H1 (cell line): Measurements from ENCODE around the gene ASCL2. TPM values are rescaled to one million over a fixed set of nuclear protein-coding genes. Genes with fewer than 3 reads are reported as not detected.

ENCODE experiments used
- CTCF ChIA-PET: fragments of 300-600 bp; sonication (Branson Sonifier 250); formaldehyde crosslinking; loops from one replicate; lab custom pipeline; 2021; ENCODE audit not compliant: partially characterized antibody; lab: Charles Lee
- POLR2A ChIA-PET: fragments of 300-600 bp; sonication (Branson Sonifier 250); formaldehyde crosslinking; loops from one replicate; lab custom pipeline; 2021; ENCODE audit warnings: inconsistent platforms; ENCODE audit not compliant: partially characterized antibody; lab: Charles Lee
- DNase-seq, 2 experiments: peaks; one replicate each; pipeline versions ENCODE4 v3.0.0 to v3.0.0-alpha.2; 2010 to 2022; ENCODE audit warnings: low spot score in 2 of 2, low read depth in 1 of 2, mixed read lengths in 1 of 2
- FAIRE-seq: peaks from 2 replicates; lab custom pipeline; 2011; peaks lifted over from hg19 to GRCh38; lab: Jason Lieb, UNC
- H2AFZ ChIP-seq: 2 replicates; pipeline ENCODE4 v1.8.1; 2012; ENCODE audit warnings: low read length, inconsistent platforms
- H2AK5ac ChIP-seq: 2 replicates; pipeline ENCODE4 v1.6.1; 2013; ENCODE audit warnings: low read depth, low read length
- H2BK120ac ChIP-seq: replicated peaks from 2 replicates; pipeline ENCODE3; 2013; ENCODE audit warnings: low read depth, low read length, inconsistent platforms
- H2BK12ac ChIP-seq: 2 replicates; pipeline ENCODE4 v1.6.1; 2013; ENCODE audit warnings: low read depth, low read length
- H2BK15ac ChIP-seq: 2 replicates; pipeline ENCODE4 v1.6.1; 2013; ENCODE audit warnings: low read length
- H2BK20ac ChIP-seq: 2 replicates; pipeline ENCODE4 v1.6.1; 2013; ENCODE audit warnings: low read length
- H2BK5ac ChIP-seq: 2 replicates; pipeline ENCODE4 v1.6.1; 2013; ENCODE audit warnings: low read depth, low read length
- H3K14ac ChIP-seq: 2 replicates; pipeline ENCODE4 v1.6.1; 2013; ENCODE audit warnings: inconsistent platforms; ENCODE audit not compliant: insufficient read length
- H3K18ac ChIP-seq: 2 replicates; pipeline ENCODE4 v1.6.1; 2013; ENCODE audit warnings: low read length; ENCODE audit errors: extremely low read depth
- H3K23ac ChIP-seq: 2 replicates; pipeline ENCODE4 v1.6.1; 2013; ENCODE audit warnings: inconsistent platforms; ENCODE audit not compliant: insufficient read length
- H3K23me2 ChIP-seq: 2 replicates; pipeline ENCODE4 v1.6.1; 2013; ENCODE audit warnings: low read depth, low read length
- H3K27ac ChIP-seq: 2 replicates; pipeline ENCODE4 v1.6.1; 2011; ENCODE audit warnings: low read depth, low read length, inconsistent platforms
- H3K27me3 ChIP-seq, 4 experiments: replicated peaks in 1 of 4; 1 replicate in 1 of 4; 2 replicates in 3 of 4; pipeline versions ENCODE4 v1.6.1 to v1.8.1; 2011 to 2013; ENCODE audit warnings: low read length in 3 of 4, mild to moderate bottlenecking in 3 of 4, inconsistent platforms in 2 of 4, mixed read lengths in 2 of 4, moderate library complexity in 1 of 4; ENCODE audit not compliant: control insufficient read depth in 3 of 4, insufficient read depth in 3 of 4; ENCODE audit errors: extremely low read depth in 1 of 4
- H3K36me3 ChIP-seq, 4 experiments: 2 replicates each; pipeline versions ENCODE4 v1.6.1 to v1.8.1; 2011 to 2013; ENCODE audit warnings: mild to moderate bottlenecking in 4 of 4, low read length in 3 of 4, moderate library complexity in 2 of 4, control low read depth in 1 of 4, inconsistent platforms in 1 of 4; ENCODE audit not compliant: insufficient read depth in 4 of 4, control insufficient read depth in 2 of 4
- H3K4ac ChIP-seq: replicated peaks from 2 replicates; pipeline ENCODE3; 2013; ENCODE audit warnings: low read length, low read depth, mixed read lengths, inconsistent platforms; ENCODE audit not compliant: insufficient read length
- H3K4me1 ChIP-seq, 4 experiments: replicated peaks in 1 of 4; 1 replicate in 1 of 4; 2 replicates in 3 of 4; pipeline versions ENCODE4 v1.6.1 to v1.8.1; 2011 to 2013; ENCODE audit warnings: low read length in 3 of 4, inconsistent platforms in 2 of 4, mixed read lengths in 1 of 4; ENCODE audit not compliant: insufficient read depth in 4 of 4, control insufficient read depth in 3 of 4
- H3K4me2 ChIP-seq, 2 experiments: 2 replicates each; pipeline versions ENCODE4 v1.6.1 to v1.8.1; 2011 to 2013; ENCODE audit warnings: low read depth in 2 of 2, low read length in 2 of 2, control low read depth in 1 of 2, inconsistent platforms in 1 of 2, mild to moderate bottlenecking in 1 of 2; ENCODE audit not compliant: insufficient read depth in 1 of 2
- H3K4me3 ChIP-seq, 4 experiments: fragments of 200-600, 300-600 bp in 1 of 4; sonication (generic), shearing (Covaris generic), sonication (Bioruptor Twin) in 1 of 4; 2 replicates each; pipeline versions ENCODE4 v1.5.1 to v1.8.1; 2011 to 2016; ENCODE audit warnings: low read length in 4 of 4, low read depth in 3 of 4, control low read depth in 2 of 4, inconsistent platforms in 2 of 4, mild to moderate bottlenecking in 2 of 4, mixed read lengths in 1 of 4, moderate library complexity in 1 of 4; ENCODE audit not compliant: insufficient read depth in 2 of 4; ENCODE audit errors: extremely low read depth in 1 of 4
- H3K56ac ChIP-seq: replicated peaks from 2 replicates; pipeline ENCODE3; 2013; ENCODE audit warnings: low read depth, mild to moderate bottlenecking, mixed read lengths, low read length, inconsistent platforms; ENCODE audit not compliant: insufficient read length
- H3K79me1 ChIP-seq: 2 replicates; pipeline ENCODE4 v1.6.1; 2013; ENCODE audit warnings: low read depth, low read length, control low read depth
- H3K79me2 ChIP-seq, 2 experiments: 2 replicates each; pipeline versions ENCODE4 v1.6.1 to v1.8.1; 2012 to 2013; ENCODE audit warnings: low read length in 2 of 2, mild to moderate bottlenecking in 2 of 2, inconsistent platforms in 1 of 2; ENCODE audit not compliant: insufficient read depth in 2 of 2, control insufficient read depth in 1 of 2
- H3K9ac ChIP-seq, 4 experiments: replicated peaks in 1 of 4; 1 replicate in 1 of 4; 2 replicates in 3 of 4; pipeline versions ENCODE4 v1.6.1 to v1.8.1; 2011 to 2013; ENCODE audit warnings: low read depth in 3 of 4, low read length in 3 of 4, control low read depth in 2 of 4, mild to moderate bottlenecking in 2 of 4, moderate library complexity in 2 of 4, inconsistent platforms in 1 of 4; ENCODE audit errors: extremely low read depth in 1 of 4
- H3K9me3 ChIP-seq, 2 experiments: 2 replicates each; pipeline versions ENCODE4 v1.6.1 to v1.8.1; 2012 to 2013; ENCODE audit warnings: mild to moderate bottlenecking in 2 of 2, moderate library complexity in 2 of 2, control low read depth in 1 of 2, inconsistent platforms in 1 of 2, low read depth in 1 of 2, low read length in 1 of 2, mixed read lengths in 1 of 2; ENCODE audit not compliant: insufficient read depth in 2 of 2
- H4K20me1 ChIP-seq, 2 experiments: replicated peaks in 1 of 2; 2 replicates each; pipeline versions ENCODE3 to v1.8.1; 2011 to 2013; ENCODE audit warnings: inconsistent platforms in 2 of 2, low read length in 2 of 2, mild to moderate bottlenecking in 1 of 2; ENCODE audit not compliant: insufficient read depth in 2 of 2, control insufficient read depth in 1 of 2
- H4K5ac ChIP-seq: 2 replicates; pipeline ENCODE4 v1.6.1; 2013; ENCODE audit warnings: low read length, low read depth, mixed read lengths, inconsistent platforms; ENCODE audit not compliant: insufficient read length
- H4K8ac ChIP-seq: 2 replicates; pipeline ENCODE4 v1.8.0; 2013; ENCODE audit warnings: mild to moderate bottlenecking, moderate library complexity, low read length, inconsistent platforms; ENCODE audit not compliant: insufficient read depth; ENCODE audit errors: extremely low read depth
- H4K91ac ChIP-seq: replicated peaks from 2 replicates; pipeline ENCODE3; 2013; ENCODE audit warnings: low read length, mixed read lengths, inconsistent platforms; ENCODE audit not compliant: insufficient read length
- BACH1 ChIP-seq: IDR thresholded peaks from 2 replicates; pipeline ENCODE4 v1.6.1; 2012; ENCODE audit warnings: low read length, improper control_type of control experiment
- GABPA ChIP-seq: IDR thresholded peaks from 2 replicates; pipeline ENCODE4 v1.6.1; 2011; ENCODE audit warnings: mild to moderate bottlenecking, low read length, moderate library complexity, borderline replicate concordance; ENCODE audit not compliant: insufficient read depth
- WGBS, 2 experiments: shearing (Covaris generic) in 1 of 2; methylation state at CpG; one replicate each; pipeline versions ENCODE4 v1.1.6 to v1.1.7; 2013 to 2015; ENCODE audit warnings: low lambda C conversion rate in 2 of 2, mixed read lengths in 2 of 2, inconsistent platforms in 1 of 2, low coverage in 1 of 2, missing lambda C conversion rate in 1 of 2; ENCODE audit not compliant: insufficient replicate concordance in 2 of 2, insufficient coverage in 1 of 2, insufficient read length in 1 of 2; ENCODE audit errors: extremely low coverage in 1 of 2, missing lambda C conversion rate in 1 of 2; 5-methylcytosine and 5-hydroxymethylcytosine counted together
- polyA plus RNA-seq, 7 experiments: library from polyadenylated mRNA; depleted of rRNA in 3 of 7; stranded (reverse) in 5 of 7; unstranded in 2 of 7; fragments of >200 nt in 5 of 7; fragments of 200-250 nt in 2 of 7; gene quantifications; 1 replicate in 5 of 7; 2 replicates in 1 of 7; 4 replicates in 1 of 7; pipeline versions ENCODE4 v1.2.1 to v1.2.3, GENCODE V29; 2011 to 2013; ENCODE audit warnings: missing spikeins in 2 of 7, mixed read lengths in 2 of 7
- total RNA-seq: library from RNA; stranded (reverse); fragmentation: NEBNext Ultra II Directional; extraction: Animal tissue kit (Norgen Biotek cat#: 25700); gene quantifications from 2 replicates; pipeline ENCODE4 v1.2.1, GENCODE V29; 2021

ASCL2 gene
- total and polyA plus RNA-seq, 2 of the 8 experiments (the other 6 are each of a cell fraction or from before 2014, with no cell fraction given): 0.51 to 0.56 TPM

- H4K5ac ChIP-seq: no peak overlapping the region
- H2AK5ac ChIP-seq: no peak overlapping the region
- H3K9ac ChIP-seq: no peak overlapping the region
- H2BK20ac ChIP-seq: no peak overlapping the region
- no peaks in the 10 kb centered on the region for H3K79me1 ChIP-seq
- H3K36me3 ChIP-seq: no peaks in the 10 kb centered on the region
- no peak overlapping the region for H4K8ac ChIP-seq
- H2BK15ac ChIP-seq: no peak overlapping the region
- H3K18ac ChIP-seq: no peak overlapping the region
- H3K23ac ChIP-seq: no peak overlapping the region
- no peak for FAIRE-seq
- H3K79me2 ChIP-seq: no peaks in the 10 kb centered on the region
- H3K9me3 ChIP-seq: no peaks in the 10 kb centered on the region; a peak in 1 of 4 replicates
- H3K56ac ChIP-seq: no peak overlapping the region
- H3K14ac ChIP-seq: no peak overlapping the region
- no peak overlapping the region for H4K91ac ChIP-seq
- H3K27me3 ChIP-seq: no peaks in the 10 kb centered on the region
- DNase-seq: no peak
- no peaks in the 10 kb centered on the region for H3K23me2 ChIP-seq
- 58% methylated on average over 3 of the region's 3 CpGs; no CpG with 5 or more reads in 1 of the 2 experiments for WGBS, 2 experiments
- TF ChIP-seq GABPA (no peak), BACH1 (no peak)
- H3K4me3 ChIP-seq: no peak overlapping the region
- no peak overlapping the region for H2BK120ac ChIP-seq
- H2AFZ ChIP-seq: no peak overlapping the region
- no peak overlapping the region for H3K4me2 ChIP-seq
- CTCF ChIA-PET: interaction anchor here (1.3 kb wide), 1 partner anchor 58 kb away, joined by 5 read pairs; no protein-coding TSS in a partner anchor
- H2BK12ac ChIP-seq: no peak overlapping the region
- peaks cover 0 to under 1% of the 10 kb centered on the region in 2 experiments for H4K20me1 ChIP-seq
- no peak overlapping the region for H3K4ac ChIP-seq
- no peak overlapping the region for H3K27ac ChIP-seq
- H3K4me1 ChIP-seq: no peaks in the 10 kb centered on the region
- no peak overlapping the region for H2BK5ac ChIP-seq
- POLR2A ChIA-PET: no interaction called here
These were observed 29.6 kb downstream of the ASCL2 start for GRCh38 chr11:2240834-2241233.
